ENCODE results near the gene CGB8.

Gene CGB8

GRCh38 chr19:49004964-49005614, 43.8 kb downstream of the CGB8 start:
- no peak for DNase-seq

DNA sequence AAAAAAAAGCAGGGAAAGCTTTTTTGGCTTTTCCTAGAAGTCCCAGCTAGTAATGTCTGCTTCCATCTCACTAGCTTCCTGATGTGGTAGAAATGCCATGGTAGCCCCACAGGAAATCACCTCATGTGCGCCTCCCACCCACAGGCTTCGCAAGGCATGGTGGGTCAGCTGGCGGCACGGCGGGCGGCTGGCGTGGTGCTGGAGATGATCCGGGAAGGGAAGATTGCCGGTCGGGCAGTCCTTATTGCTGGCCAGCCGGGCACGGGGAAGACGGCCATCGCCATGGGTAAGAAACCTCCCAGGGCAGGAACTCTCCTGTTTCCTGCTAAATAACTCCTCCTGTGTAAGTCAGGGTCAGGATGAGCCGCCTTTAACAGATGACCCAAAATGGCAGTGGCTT, 44.8 kb downstream of the CGB8 start:
- DNase-seq: no peak

DNA sequence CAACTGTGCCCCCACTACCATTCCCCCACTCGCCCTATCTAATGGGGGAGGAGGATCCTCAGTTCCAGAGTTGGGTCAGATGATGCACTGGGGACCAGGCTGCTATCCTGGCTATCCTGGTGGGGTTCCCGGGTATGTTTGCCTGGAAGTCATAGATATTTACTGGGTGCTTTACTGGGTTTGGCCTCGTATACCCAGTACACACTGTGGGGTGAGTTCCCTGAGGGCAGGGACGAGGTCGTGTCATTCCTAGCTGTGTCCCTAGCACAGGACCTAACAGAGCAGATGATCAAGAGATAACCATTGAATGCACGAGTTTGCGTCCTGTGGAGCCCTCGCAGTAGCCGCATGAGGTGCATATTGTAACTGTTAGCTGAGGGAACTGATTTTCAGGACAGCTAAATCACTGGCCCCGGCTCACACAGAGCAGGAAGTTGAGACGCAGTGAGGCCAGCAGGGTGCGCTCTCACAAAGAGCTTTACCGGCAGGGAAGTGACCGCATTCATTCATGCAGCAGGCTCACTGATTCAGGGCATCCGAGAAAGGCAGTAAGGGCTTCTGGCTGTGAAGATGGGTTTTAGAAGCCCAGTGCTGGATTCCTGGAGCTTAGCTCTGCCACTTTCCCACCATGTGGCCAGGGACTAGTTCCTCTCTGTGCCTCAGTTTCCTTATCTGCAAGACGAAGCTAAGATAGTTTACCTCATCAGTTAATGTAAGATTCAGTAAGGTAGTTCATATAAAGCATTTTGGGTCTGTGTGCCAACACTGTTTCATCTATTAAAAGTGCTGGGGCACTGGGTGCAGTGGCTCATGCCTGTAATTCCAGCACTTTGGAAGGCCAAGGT, 49.2 kb downstream of the CGB8 start:
- peak; percentile 63 for DNase-seq

- DNase-seq: peak; percentile 33
Measured at GRCh38 chr19:48997972-48998371, 50.9 kb downstream of the CGB8 start.
